NCI-H82 treated with DMSO at 0.1 percent for 48 hours (cell line): ENCODE results near the gene MUC2.

Source experiments
- DNase-seq: peaks from one replicate; lab custom pipeline; 2025; ENCODE audit not compliant: unreplicated experiment; lab: John Stamatoyannopoulos, UW

MUC2 gene

DNA sequence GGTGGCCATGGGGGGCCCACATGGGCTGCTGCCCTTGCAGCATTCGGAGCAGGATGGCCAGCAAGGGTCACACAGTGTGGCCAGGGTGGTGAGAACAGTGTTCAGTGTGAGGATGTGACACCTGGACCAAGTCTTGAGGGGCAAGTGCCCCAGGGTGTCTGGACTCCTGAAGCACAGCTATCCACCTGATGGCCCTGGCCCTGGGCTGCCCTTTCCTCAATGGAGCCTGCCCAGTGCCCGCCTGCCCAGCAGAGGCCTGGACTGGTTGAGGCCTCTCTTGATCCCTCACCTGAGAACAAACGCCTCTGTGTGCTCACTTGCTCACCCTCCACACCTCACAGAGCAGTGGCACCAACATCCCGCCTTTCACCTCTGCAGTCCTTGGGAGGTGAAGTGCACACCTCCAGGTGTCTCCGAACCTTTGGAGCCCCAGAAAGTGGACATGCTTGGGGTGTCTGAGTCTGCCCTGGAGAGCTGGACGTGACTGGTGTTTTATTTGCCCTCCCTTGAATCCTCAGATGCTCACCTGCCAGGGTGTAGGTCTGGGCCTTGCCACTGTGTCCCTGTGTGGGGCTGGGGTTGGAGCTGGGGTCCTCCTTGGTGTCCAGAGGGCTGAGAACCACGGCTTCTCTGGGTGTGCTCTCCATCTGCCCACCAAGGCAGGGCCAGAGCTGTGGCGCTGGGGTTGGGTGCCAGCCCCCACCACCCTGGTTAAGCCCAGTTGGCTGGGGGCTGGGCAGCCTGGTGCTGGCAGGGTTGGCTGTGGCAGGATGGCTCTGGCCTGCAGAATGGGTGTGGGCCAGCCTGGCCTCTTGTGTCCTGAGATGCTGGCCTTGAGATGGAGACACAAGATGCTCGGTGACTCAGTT lies 3.8 kb upstream of the MUC2 start:
- DNase-seq, result no peak

- DNase-seq, result no peak
Observed at GRCh38 chr11:1071571-1072115, 3.0 kb upstream of the MUC2 start.

DNA sequence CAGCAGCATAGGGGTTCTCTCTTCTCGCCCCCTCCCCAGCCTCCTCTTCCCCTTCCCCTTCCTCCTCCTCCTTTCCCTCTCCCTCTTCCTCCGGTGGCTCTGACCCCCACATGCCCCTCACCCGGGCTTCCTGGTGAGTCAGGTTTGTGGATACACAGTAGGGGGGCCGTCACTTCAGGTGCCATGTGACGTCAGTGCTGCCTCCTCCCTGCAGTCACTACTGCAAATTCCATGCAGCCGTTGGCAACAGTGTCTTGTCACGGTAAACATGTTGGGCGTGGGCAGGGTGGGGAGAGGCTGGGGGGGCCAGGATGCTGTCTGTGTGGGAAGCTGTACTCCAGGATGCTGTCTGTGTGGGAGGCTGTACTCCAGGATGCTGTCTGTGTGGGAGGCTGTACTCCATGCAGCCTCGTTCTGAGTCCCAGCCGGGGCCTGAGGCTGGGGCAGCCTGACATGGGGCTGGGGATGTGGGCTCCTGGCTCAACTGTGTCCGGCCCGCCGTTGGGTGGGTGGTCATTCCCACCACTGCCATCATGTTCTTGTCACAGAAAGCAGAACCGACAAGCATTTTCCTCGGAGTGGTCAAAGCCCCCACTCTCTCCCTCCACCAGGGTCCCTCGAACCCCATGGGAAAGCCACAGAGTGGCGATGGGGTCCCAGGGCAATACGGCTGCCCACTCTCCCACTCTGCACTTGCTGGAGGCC lies 2.4 kb upstream of the MUC2 start:
- DNase-seq, result no peak

DNA sequence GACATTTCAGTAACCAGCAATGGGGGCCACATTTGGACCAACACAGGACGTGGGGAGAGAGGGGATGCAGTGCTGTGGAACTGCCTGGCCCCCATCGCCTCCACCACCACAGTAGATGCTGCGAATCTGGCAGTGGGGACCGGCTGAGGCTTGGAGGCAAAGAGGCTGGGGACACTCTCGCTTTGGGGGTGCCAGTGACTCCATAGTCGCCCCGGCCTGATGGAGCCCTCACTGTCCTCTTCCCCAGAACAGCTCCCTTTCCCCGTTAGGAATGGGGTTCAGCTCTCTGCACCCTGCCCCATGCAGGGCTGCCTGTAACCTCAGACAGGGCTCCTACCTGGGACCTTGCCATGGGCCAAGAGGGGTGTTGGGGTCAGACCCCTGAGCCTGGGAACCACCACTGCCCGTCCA lies 1.8 kb upstream of the MUC2 start:
- no peak for DNase-seq

- DNase-seq, result no peak
Observed at GRCh38 chr11:1073261-1073724, 1.4 kb upstream of the MUC2 start.

DNA sequence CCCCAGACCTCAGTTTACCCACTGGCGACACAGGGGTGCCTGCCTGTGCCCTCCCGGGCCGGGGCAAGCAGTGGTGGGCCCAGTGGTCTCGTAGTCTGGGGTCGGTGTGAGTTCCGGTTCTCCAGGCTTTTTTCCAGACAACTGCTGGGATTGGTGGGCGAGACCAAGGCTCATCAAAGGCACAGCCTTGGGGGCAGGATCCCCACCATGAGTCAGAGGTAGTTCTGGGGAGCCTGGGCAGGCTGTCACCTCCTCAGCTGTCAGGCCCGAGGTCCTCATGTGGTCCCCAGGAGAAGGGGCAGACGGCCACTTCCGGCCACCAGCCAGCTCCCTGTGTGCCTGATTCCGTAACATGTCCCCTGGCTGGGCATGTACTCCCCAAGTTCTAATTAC lies 827 bp upstream of the MUC2 start:
- no peak for DNase-seq

DNA sequence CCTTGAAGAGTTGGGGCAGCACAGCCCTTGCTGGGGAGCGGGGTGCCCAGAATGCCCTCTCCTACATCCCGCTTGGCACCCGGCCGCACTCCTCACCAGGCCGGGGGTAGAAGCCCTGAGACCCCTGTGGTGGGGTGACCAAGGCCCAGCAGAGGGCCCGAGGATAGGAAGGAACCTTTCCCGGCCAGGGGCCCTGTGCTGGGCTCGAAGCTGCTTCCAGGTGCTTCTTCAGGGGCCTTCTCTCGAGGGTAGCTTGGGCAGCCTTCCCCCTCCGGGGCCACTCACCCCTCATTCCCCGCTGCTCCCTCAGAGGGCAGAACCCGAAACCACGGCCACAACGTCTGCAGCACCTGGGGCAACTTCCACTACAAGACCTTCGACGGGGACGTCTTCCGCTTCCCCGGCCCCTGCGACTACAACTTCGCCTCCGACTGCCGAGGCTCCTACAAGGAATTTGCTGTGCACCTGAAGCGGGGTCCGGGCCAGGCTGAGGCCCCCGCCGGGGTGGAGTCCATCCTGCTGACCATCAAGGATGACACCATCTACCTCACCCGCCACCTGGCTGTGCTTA lies 752 bp downstream of the MUC2 start:
- no peak for DNase-seq

GRCh38 chr11:1076061-1076665 lies 1.5 kb downstream of the MUC2 start:
- DNase-seq, result no peak

- no peak for DNase-seq
Observed at GRCh38 chr11:1077033-1077416, 2.4 kb downstream of the MUC2 start.

- DNase-seq, result no peak
Observed at GRCh38 chr11:1077417-1078119, 2.9 kb downstream of the MUC2 start.

GRCh38 chr11:1078191-1078601 lies 3.5 kb downstream of the MUC2 start:
- DNase-seq, result no peak

GRCh38 chr11:1081601-1082311 lies 7.1 kb downstream of the MUC2 start:
- no peak for DNase-seq

DNA sequence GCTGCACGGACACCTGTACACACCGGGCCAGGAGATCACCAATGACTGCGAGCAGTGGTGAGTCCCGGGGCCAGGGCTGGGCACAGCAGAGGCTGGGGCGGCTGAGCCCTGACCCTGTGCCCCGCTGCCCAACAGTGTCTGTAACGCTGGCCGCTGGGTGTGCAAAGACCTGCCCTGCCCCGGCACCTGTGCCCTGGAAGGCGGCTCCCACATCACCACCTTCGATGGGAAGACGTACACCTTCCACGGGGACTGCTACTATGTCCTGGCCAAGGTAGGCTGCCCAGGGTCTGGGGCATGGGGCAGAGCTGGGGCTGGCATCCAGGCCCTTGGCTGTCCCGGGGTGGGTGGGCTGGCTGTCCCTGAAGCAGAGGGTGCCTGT lies 7.7 kb downstream of the MUC2 start:
- DNase-seq, result no peak

DNA sequence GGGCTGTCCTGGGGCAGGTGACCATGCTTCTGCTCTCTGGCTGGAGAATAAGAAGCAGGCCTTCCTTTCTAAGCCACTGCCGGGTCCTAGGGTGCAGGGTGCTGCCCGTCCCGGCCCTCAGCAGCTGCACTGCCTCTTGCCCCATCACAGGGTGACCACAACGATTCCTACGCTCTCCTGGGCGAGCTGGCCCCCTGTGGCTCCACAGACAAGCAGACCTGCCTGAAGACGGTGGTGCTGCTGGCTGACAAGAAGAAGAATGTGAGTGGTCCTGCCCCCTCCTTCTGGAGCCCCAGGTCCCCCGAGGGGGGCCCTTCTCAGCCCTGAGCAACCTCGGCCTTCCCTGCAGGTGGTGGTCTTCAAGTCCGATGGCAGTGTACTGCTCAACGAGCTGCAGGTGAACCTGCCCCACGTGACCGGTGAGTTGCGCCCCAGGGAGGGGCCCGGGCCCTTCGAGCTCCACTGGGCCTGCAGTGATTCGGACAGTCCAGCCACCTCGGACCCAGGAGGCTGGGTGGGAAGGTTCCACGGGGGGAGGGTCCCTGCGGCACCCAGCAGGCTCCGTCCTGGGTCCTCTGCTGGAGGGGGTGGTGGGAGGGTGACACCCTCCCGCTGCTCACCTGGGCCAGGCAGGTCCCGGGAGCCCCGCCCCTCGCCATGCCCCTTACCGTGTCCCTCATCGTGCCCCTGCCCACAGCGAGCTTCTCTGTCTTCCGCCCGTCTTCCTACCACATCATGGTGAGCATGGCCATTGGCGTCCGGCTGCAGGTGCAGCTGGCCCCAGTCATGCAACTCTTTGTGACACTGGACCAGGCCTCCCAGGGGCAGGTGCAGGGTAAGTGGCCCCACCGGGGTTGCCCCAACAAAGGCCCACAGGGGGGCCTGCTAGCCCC lies 8.3 kb downstream of the MUC2 start:
- no peak for DNase-seq

- DNase-seq, result no peak
Observed at GRCh38 chr11:1083621-1084551, 9.2 kb downstream of the MUC2 start.

GRCh38 chr11:1084561-1085439 lies 10.1 kb downstream of the MUC2 start:
- no peak for DNase-seq
